Activated gamma-delta T cell treated with Interleukin-2 at 50 U/mL for 16 hours (primary cell): ENCODE data around the gene SERBP1.
"Not testable (repeated sequence)": the region's sequence is repeated elsewhere in the genome, so short reads cannot be mapped to it uniquely, and the experiment has no call there.

Source experiments
- DNase-seq: peaks from one replicate; pipeline ENCODE4 v3.0.0-alpha.2; 2020

Gene SERBP1

DNA sequence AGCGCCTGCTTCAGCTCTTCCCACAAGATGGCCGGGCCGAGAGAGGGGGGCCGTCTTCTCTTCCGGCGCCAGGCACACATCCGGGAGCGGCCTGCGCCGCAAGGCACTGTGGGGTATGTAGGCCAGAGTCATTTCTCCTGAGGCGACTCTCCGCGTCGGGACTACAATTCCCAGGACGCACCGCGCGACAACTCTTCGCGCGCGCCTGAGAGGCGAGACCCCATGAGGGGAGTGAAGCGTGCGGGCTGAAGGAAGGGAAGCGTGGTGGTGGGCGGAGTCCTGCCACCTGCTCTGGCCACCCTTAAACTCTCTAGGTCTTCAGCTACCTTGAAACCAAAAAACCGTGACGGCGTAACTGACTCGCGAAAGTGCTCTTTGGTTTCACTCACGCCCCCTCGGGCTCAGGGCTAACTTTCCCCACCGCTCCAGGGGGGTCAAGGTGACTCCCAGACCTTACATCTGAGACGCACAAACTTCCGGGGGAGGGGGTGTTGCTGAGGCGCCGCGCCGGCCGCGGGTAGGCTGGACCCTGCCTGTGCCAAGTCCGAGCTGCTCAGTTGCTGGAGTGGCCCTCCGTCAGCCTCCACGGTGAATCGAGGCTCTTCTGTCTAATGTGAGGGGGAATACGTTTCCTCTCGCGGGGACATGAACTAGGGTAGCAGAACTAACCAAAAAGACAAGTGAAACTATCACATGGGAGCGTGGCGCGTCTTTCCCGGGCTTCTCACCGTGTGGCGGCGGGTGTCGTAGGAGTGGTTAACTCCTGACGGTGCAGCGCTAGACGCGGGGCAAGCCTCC, at the start of gene SERBP1:
Gene SERBP1, minus strand, starts transcription at position 45 of the 798 bp plus-strand sequence. CDS start 102 bp downstream, outside the sequence.
- DNase-seq, result peak; percentile 93

GRCh38 chr1:67479146-67479891, 49.1 kb upstream of the SERBP1 start:
- no peak for DNase-seq

DNA sequence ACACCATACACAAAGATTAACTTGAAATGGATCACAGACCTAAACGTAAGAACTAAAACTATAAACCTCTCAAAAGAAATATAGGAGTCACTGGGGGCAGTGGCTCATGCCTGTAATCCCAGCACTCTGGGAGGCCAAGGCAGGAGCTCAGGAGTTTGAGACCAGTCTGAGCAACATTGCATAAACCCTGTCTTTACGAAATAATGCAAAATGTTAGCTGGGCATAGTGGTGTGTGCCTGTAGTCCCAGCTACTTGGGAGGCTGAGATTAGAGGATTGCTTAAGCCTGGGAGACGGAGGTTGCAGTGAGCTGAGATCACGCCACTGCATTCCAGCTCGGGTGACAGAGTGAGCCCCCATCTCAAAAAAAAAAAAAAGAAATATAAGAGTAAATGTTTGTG, 46.7 kb upstream of the SERBP1 start:
- no peak for DNase-seq

- DNase-seq, result no peak
These were observed 45.8 kb upstream of the SERBP1 start for GRCh38 chr1:67476006-67476482.

DNA sequence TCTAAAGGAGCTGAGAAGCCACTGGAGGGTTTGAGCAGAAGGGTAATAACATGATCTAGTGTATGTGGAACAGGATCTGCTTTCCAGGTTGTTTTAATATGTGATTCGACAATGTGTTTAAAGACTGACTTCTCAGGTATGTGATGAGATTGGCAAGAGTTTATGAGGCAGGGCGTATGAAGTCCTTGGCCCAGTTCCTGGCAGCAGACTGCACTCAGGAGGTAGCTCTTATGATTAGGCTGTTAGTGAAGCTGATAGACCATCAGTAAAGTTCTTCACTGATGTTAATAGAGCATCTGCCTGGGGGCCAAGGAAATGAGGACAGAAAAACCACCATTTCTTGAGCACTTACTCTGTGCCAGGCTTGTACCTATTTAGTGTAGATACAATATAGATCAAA, 41.9 kb upstream of the SERBP1 start:
- no peak for DNase-seq

- DNase-seq, result no peak
These were observed 39.2 kb upstream of the SERBP1 start for GRCh38 chr1:67469431-67469830.

DNA sequence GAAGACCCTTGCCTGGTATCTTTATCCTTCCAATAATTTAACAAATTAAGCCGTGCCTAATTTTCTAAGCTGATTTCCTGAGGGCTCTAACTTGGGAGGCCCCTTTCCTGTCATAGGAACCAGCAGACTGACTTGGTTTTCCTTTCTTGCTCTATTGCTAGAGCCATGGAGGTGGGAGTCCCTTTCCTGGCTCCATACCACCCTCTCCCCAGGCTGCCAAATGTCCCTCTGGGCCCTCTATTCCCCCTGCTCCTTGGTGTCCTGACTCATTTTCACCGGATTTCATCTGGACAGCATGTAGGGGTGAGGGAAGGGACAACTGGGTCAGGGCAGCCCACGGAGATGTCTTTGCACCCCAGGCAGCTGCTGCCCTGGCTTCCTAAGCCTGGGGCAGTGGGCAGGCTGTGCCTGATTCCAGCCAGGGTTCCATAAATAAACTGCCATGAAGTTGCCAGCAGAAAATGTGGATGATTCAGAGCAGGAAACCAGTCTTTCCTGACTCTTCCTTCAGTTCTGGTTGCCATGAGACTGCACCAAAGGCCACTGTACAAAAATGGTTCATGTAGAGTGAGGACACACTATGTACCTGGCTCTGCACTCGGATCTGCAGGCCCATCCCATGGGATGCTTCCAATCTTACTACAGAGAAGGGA, 38.0 kb upstream of the SERBP1 start:
- no peak for DNase-seq

DNA sequence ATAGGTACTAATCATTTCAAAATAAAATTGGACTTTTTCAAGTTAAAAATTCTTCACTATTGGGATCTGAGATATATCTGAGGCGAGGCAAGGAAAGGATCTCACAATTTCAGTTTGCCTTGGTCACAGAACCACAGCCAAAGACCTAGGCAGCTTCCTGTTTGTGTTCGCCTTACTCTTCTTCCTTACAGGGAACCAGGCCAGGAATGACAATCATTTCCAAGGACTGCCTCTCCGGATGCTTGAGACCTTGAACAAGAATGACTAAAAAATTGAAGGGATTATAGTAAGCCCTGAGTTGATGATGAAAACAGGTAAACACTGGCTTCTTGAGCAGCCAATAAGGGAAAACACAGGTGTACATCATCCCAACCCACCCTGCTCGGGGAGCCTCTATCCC, 35.2 kb upstream of the SERBP1 start:
- DNase-seq, result no peak

DNA sequence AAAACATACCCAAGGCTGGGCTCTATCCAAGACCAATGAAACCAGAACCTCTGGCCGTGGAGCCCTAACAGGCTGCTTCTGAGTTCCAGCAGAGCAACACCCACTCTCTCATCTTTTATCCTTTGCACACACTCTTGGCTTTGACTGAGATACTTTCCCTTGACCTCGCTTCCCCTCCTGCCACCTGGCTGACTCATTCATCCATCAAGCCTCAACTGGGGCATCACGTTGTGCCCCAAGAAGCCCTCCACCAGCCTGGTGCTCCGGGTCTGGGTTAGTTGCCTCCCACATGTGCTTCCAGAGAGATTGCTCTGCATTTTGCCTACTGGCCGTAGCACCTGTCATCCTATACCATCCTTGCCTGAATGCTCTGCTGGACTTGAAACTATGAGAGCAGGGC, 34.5 kb upstream of the SERBP1 start:
- DNase-seq, result no peak

DNA sequence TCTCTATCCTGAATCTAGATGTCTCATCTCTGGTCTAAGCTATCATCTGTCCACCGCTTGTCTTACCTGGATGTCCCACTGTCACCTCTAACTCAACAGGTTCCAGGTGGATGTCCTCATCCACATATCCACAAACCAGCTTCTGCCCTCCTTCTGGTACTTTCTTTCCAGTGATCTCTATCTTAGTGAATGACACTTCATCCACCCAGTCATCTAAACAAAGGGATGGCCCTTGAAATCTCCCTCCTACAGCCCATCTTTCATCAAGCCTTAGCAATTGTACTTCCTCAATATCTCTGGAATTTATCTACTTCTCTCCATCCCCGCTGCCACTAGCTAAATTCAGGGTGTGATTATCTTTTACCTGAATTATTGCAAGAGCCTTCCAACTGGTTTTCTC, 33.9 kb upstream of the SERBP1 start:
- DNase-seq, result no peak

DNA sequence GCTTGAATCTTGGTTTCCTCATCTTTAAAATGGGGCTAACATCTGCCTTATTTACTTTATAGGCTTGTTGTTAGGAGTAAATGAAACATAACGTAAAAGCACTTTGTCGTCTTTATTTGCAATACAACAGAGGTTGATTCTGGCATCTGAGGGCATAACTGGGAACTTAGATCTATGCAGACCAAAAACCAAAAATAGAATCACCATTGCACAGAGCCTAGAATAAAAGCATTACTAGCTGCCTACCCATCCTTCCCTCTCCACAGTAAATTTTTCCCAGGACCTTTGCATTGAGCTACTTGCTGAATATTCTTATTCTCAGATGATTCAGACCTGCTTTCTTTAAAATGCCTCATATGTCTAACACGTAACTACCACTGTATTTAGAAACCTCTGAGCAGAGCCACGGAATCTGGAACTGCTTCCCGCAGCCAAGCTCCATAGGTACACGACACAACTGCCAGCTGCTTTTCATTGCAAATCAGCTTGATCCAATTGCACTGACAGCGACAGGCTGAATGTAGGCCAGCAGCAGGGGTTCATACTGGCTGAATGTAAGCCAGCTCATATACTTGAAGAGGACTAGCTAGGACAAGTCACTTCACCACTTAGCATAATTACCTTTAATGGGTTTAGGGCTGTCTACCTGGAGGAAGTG, 33.2 kb upstream of the SERBP1 start:
- no peak for DNase-seq

GRCh38 chr1:67460676-67461500, 30.7 kb upstream of the SERBP1 start:
- no peak for DNase-seq

DNA sequence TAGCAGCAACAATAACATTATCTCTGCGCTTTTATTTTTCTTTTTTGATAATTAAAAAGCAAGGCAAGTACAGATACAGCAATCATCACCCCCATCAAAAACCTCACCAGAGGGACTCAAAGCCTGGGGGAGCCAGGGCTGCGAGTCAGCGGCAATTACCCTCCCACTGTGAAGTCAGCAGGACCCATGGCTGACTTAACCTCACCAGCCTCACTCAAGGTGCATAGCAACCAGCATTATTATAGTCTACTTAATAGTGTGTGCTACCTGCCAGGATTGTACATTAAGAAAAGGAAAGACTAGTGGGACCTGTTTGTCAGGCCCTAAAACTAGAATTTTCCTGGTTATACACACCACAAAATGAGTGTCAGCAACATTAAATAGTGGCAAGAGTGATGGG, 28.9 kb upstream of the SERBP1 start:
- no peak for DNase-seq

DNA sequence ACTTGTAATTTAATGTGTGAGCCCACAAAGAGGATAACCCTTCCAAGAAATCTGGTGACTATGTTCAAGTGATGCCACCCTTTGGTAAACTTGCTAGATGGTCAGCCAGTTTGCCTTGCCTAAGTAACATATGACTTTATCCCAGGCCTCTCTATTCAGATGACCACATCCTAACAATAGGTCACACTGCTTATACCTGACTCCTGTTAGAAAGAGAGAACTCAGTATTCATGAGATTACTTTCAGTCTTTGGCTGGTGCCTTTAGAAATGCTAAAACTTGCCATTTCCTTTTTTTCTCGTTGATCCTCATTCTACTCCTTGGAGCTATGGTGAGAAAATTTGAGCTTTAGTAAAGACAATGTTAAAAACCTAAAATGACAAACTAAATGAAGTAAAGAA, 28.5 kb upstream of the SERBP1 start:
- no peak for DNase-seq

DNA sequence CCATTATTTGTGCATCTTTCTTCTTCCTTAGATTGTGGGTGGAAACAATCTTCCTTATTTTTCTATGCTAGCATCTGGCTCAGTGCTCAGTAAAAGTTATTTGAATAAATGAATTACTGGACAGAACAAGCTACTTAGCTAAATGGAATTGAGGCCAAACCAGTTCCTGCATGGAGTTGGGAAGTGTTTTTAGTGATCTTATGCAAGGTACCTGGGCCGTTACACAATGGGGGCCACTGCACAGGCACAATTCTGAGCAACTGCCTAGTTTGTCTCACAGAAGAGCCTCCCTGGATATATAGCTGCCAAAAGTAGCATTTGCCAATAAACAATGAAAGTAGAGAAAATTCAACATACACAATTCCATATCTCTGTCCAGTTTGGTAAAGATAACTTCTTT, 27.0 kb upstream of the SERBP1 start:
- no peak for DNase-seq

DNA sequence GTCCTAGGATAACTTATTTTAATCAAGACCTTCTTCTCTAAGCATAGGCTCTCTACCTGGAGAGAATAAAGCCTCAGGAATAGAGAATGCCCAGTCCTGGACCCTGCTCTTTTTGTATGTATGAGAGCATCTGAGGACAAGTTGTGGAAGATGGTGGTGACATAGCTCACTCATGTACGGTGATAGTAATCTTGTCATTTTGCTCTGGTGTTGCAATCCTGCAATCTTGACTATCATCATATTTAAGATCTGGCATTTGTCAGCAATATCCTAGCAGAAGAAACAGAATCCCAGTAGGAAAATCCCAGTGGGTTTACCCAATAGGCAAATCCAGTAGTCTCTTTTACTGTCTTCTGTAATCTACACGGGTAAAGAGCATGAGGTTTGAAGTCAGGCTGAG, 21.6 kb upstream of the SERBP1 start:
- DNase-seq, result no peak

GRCh38 chr1:67451356-67451755, 21.2 kb upstream of the SERBP1 start:
- DNase-seq, result no peak

GRCh38 chr1:67446893-67447292, 16.7 kb upstream of the SERBP1 start:
- no peak for DNase-seq

DNA sequence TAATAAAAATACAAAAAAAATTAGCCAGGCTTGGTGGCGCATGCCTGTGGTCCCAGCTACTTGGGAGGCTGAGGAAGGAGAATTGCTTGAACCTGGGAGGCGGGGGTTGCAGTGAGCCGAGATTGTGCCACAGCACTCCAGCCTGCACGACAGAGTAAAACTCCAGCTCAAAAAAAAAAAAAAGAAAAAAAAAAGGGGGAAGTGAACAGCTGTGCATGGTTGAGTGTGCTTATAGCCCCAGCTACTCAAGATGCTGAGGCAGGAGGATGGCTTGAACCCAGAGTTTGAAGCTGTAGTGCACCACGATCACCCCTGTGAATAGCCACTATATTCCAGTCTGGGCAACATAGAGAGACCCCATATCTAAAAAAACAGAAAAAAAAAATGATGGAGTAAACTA, 15.8 kb upstream of the SERBP1 start:
- DNase-seq, result not testable (repeated sequence)

GRCh38 chr1:67441739-67442281, 11.6 kb upstream of the SERBP1 start:
- no peak for DNase-seq

- DNase-seq, result peak; percentile 6
These were observed 11.0 kb upstream of the SERBP1 start for GRCh38 chr1:67441183-67441582.

DNA sequence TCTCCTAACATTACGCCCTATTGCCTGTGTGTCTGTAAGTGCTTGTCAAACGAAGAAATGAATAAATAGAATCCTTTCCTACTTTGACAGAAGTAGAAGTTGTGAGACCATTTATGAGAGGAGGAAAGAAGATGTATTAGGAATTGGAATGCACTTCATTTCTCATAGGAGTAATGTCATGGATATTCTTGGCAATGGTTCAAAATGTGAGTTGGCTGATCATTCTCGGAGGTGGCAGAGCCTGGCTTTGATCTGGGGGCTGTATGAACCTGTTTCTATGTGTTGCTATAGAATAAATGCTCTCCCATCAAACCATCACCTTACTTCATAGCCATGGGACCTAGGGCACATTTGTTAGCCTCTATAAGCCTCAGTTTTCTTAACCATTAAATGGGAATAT, 10.1 kb upstream of the SERBP1 start:
- DNase-seq, result no peak
